ENCODE measurements around the gene CD9.

CD9 gene

GRCh38 chr12:6275928-6276887, 76.0 kb downstream of the CD9 start:
- DNase-seq (ENCODE audit: low read depth in 2 of 2) = no peak

- no peak for DNase-seq (ENCODE audit: low read depth in 2 of 2)
Observed at GRCh38 chr12:6276956-6277620, 76.9 kb downstream of the CD9 start.

GRCh38 chr12:6277982-6278438, 77.8 kb downstream of the CD9 start:
- no peak for DNase-seq (ENCODE audit: low read depth in 2 of 2)

- DNase-seq (ENCODE audit: low read depth in 2 of 2) = peak; percentile 48 to 49
Observed at GRCh38 chr12:6278439-6279255, 78.4 kb downstream of the CD9 start.

- no peak for DNase-seq (ENCODE audit: low read depth in 2 of 2)
Observed at GRCh38 chr12:6279256-6279628, 79.0 kb downstream of the CD9 start.

- DNase-seq (ENCODE audit: low read depth in 2 of 2) = no peak
Observed at GRCh38 chr12:6279631-6280030, 79.4 kb downstream of the CD9 start.

GRCh38 chr12:6280053-6280469, 79.9 kb downstream of the CD9 start:
- DNase-seq (ENCODE audit: low read depth in 2 of 2) = peak; percentile 78 to 80

GRCh38 chr12:6280672-6281071, 80.5 kb downstream of the CD9 start:
- DNase-seq (ENCODE audit: low read depth in 2 of 2) = no peak

- DNase-seq (ENCODE audit: low read depth in 2 of 2) = no peak
Observed at GRCh38 chr12:6281081-6281809, 81.0 kb downstream of the CD9 start.

GRCh38 chr12:6282453-6282840, 82.2 kb downstream of the CD9 start:
- no peak for DNase-seq (ENCODE audit: low read depth in 2 of 2)

GRCh38 chr12:6284273-6284672, 84.1 kb downstream of the CD9 start:
- no peak for DNase-seq (ENCODE audit: low read depth in 2 of 2)

GRCh38 chr12:6285063-6285477, 84.9 kb downstream of the CD9 start:
- DNase-seq (ENCODE audit: low read depth in 2 of 2) = peak; percentile 46 to 48

GRCh38 chr12:6285532-6286306, 85.5 kb downstream of the CD9 start:
- DNase-seq (ENCODE audit: low read depth in 2 of 2) = peak in 1 of 2 experiments; percentile 28

All from fibroblast of skin of left quadriceps (primary cell).